Measurements from ENCODE around the gene IGF1. TPM values are rescaled to one million over a fixed set of nuclear protein-coding genes. Genes with fewer than 3 reads are reported as not detected.

IGF1 gene
- total RNA-seq, 1 experiment from 2014 or later: not detected

- H3K27me3 Mint-ChIP-seq (ENCODE audit: unreplicated experiment): no peaks in the 10 kb centered on the region
- H3K27ac Mint-ChIP-seq (ENCODE audit: unreplicated experiment): no peak overlapping the region
- H3K4me3 Mint-ChIP-seq (ENCODE audit: low read depth, unreplicated experiment): no peak overlapping the region
- H3K9me3 Mint-ChIP-seq (ENCODE audit: low read depth, unreplicated experiment): peaks cover 3% of the 10 kb centered on the region
- TF ChIP-seq, protein P1, sequence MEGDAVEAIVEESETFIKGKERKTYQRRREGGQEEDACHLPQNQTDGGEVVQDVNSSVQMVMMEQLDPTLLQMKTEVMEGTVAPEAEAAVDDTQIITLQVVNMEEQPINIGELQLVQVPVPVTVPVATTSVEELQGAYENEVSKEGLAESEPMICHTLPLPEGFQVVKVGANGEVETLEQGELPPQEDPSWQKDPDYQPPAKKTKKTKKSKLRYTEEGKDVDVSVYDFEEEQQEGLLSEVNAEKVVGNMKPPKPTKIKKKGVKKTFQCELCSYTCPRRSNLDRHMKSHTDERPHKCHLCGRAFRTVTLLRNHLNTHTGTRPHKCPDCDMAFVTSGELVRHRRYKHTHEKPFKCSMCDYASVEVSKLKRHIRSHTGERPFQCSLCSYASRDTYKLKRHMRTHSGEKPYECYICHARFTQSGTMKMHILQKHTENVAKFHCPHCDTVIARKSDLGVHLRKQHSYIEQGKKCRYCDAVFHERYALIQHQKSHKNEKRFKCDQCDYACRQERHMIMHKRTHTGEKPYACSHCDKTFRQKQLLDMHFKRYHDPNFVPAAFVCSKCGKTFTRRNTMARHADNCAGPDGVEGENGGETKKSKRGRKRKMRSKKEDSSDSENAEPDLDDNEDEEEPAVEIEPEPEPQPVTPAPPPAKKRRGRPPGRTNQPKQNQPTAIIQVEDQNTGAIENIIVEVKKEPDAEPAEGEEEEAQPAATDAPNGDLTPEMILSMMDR (IDR thresholded peaks at IDR 0.05; ENCODE audit: unreplicated experiment): no peak
- H3K36me3 Mint-ChIP-seq (ENCODE audit: insufficient read depth, unreplicated experiment): no peaks in the 10 kb centered on the region
- intact Hi-C loops (cut with micrococcal nuclease; ENCODE audit: unreplicated experiment): no loop called here
- no TSS peak for BruUV-seq (replicated peaks)
- CTCF ChIA-PET: no interaction called here
- no peak for DNase-seq
- no peaks in the 10 kb centered on the region for H3K4me1 Mint-ChIP-seq (ENCODE audit: low read depth, unreplicated experiment)
These were observed 26.9 kb upstream of the IGF1 start for GRCh38 chr12:102507301-102507700.

- Mint-ChIP-seq H3K36me3 (ENCODE audit: insufficient read depth, unreplicated experiment) (no peaks in the 10 kb centered on the region), H3K27me3 (ENCODE audit: unreplicated experiment) (no peaks in the 10 kb centered on the region), H3K4me1 (ENCODE audit: low read depth, unreplicated experiment) (no peaks in the 10 kb centered on the region), H3K27ac (ENCODE audit: unreplicated experiment) (no peak overlapping the region), H3K4me3 (ENCODE audit: low read depth, unreplicated experiment) (no peak overlapping the region), H3K9me3 (ENCODE audit: low read depth, unreplicated experiment) (peaks cover 3% of the 10 kb centered on the region)
- DNase-seq: no peak
- CTCF ChIA-PET: no interaction called here
- no TSS peak for BruUV-seq (replicated peaks)
- intact Hi-C loops (cut with micrococcal nuclease; ENCODE audit: unreplicated experiment): no loop called here
- TF ChIP-seq, protein P1 (IDR thresholded peaks at IDR 0.05; ENCODE audit: unreplicated experiment): no peak
These were observed 24.5 kb upstream of the IGF1 start for GRCh38 chr12:102504871-102505270.

DNA sequence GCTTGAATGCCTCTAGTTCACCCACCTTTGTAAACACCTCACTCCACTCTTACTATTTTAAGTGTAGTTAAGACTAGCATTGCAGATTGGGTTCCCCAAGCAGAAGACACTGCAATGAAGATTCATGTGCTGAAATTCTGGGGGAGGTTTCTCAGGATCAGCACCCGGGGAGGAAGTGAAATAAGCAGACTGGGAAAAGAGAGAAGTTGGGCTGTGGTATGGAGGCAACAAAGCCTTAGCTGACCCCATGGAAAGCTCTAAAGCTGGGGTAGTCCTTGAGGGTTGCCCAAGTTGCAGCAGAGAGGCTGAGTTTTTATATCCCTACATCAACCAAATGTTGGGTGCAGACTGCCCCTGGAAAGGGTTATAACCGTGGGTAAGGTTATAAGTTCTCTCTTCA, 23.9 kb upstream of the IGF1 start:
- no peak for DNase-seq
- BruUV-seq (replicated peaks): no TSS peak
- intact Hi-C loops (cut with micrococcal nuclease; ENCODE audit: unreplicated experiment): no loop called here
- Mint-ChIP-seq H3K27me3 (ENCODE audit: unreplicated experiment) (no peaks in the 10 kb centered on the region), H3K36me3 (ENCODE audit: insufficient read depth, unreplicated experiment) (no peaks in the 10 kb centered on the region), H3K4me1 (ENCODE audit: low read depth, unreplicated experiment) (no peaks in the 10 kb centered on the region), H3K27ac (ENCODE audit: unreplicated experiment) (no peak overlapping the region), H3K4me3 (ENCODE audit: low read depth, unreplicated experiment) (no peak overlapping the region), H3K9me3 (ENCODE audit: low read depth, unreplicated experiment) (peaks cover 3% of the 10 kb centered on the region)
- CTCF ChIA-PET: no interaction called here
- TF ChIP-seq, protein P1 (IDR thresholded peaks at IDR 0.05; ENCODE audit: unreplicated experiment): no peak

GRCh38 chr12:102503831-102504230, 23.5 kb upstream of the IGF1 start:
- intact Hi-C loops (cut with micrococcal nuclease; ENCODE audit: unreplicated experiment): no loop called here
- no TSS peak for BruUV-seq (replicated peaks)
- CTCF ChIA-PET: no interaction called here
- DNase-seq: no peak
- TF ChIP-seq, protein P1 (IDR thresholded peaks at IDR 0.05; ENCODE audit: unreplicated experiment): no peak
- Mint-ChIP-seq H3K27ac (ENCODE audit: unreplicated experiment) (no peak overlapping the region), H3K4me1 (ENCODE audit: low read depth, unreplicated experiment) (no peaks in the 10 kb centered on the region), H3K9me3 (ENCODE audit: low read depth, unreplicated experiment) (peaks cover 3% of the 10 kb centered on the region), H3K4me3 (ENCODE audit: low read depth, unreplicated experiment) (no peak overlapping the region), H3K36me3 (ENCODE audit: insufficient read depth, unreplicated experiment) (no peaks in the 10 kb centered on the region), H3K27me3 (ENCODE audit: unreplicated experiment) (no peaks in the 10 kb centered on the region)
